Glutamatergic neuron (in vitro differentiated cells): ENCODE results near the gene INSIG1. TPM values are rescaled to one million over a fixed set of nuclear protein-coding genes. Genes with fewer than 3 reads are reported as not detected.

Source experiments
- DNase-seq: peaks from one replicate; pipeline ENCODE4 v3.0.0; 2022
- H3K27ac Mint-ChIP-seq: one replicate; pipeline ENCODE4 v1.8.0; 2020; ENCODE audit warnings: mild to moderate bottlenecking, mixed read lengths, inconsistent platforms; ENCODE audit not compliant: unreplicated experiment
- H3K27me3 Mint-ChIP-seq: one replicate; pipeline ENCODE4 v1.8.0; 2020; ENCODE audit warnings: mild to moderate bottlenecking, moderate library complexity, mixed read lengths, inconsistent platforms; ENCODE audit not compliant: unreplicated experiment
- H3K36me3 Mint-ChIP-seq: one replicate; pipeline ENCODE4 v1.8.0; 2020; ENCODE audit warnings: mild to moderate bottlenecking, mixed read lengths, inconsistent platforms; ENCODE audit not compliant: unreplicated experiment
- H3K4me1 Mint-ChIP-seq: one replicate; pipeline ENCODE4 v1.8.0; 2020; ENCODE audit warnings: mild to moderate bottlenecking, low read depth, mixed read lengths, inconsistent platforms; ENCODE audit not compliant: unreplicated experiment
- H3K4me3 Mint-ChIP-seq: one replicate; pipeline ENCODE4 v1.8.0; 2020; ENCODE audit warnings: mild to moderate bottlenecking, mixed read lengths, inconsistent platforms; ENCODE audit not compliant: unreplicated experiment
- H3K9me3 Mint-ChIP-seq: one replicate; pipeline ENCODE4 v1.8.0; 2020; ENCODE audit warnings: mild to moderate bottlenecking, moderate library complexity, mixed read lengths, inconsistent platforms; ENCODE audit not compliant: unreplicated experiment
- CTCF ChIP-seq: fragments of 200-600 bp; sonication (generic); IDR thresholded peaks from one replicate; pipeline ENCODE4 v1.5.0; 2021; ENCODE audit not compliant: partially characterized antibody, unreplicated experiment
- total RNA-seq: library from RNA; stranded (reverse); fragmentation: NEBNext Ultra II Directional; extraction: Animal tissue kit (Norgen Biotek cat#: 25700); gene quantifications from one replicate; pipeline ENCODE4 v1.2.1, GENCODE V29; 2021; ENCODE audit not compliant: unreplicated experiment

INSIG1 gene
- total RNA-seq, 1 donor from 2014 or later: 95.2 TPM

- no peak overlapping the region for H3K27ac Mint-ChIP-seq
- no peak overlapping the region for H3K4me3 Mint-ChIP-seq
- H3K9me3 Mint-ChIP-seq: peaks cover 7% of the 10 kb centered on the region
- no peaks in the 10 kb centered on the region for H3K4me1 Mint-ChIP-seq
- TF ChIP-seq CTCF: no peak
- H3K36me3 Mint-ChIP-seq: peaks cover 9% of the 10 kb centered on the region
- peaks cover 3% of the 10 kb centered on the region for H3K27me3 Mint-ChIP-seq
- DNase-seq: no peak
Measured at GRCh38 chr7:155265144-155265543, 32.5 kb upstream of the INSIG1 start.

- H3K27ac Mint-ChIP-seq: no peak overlapping the region
- peaks cover 9% of the 10 kb centered on the region for H3K36me3 Mint-ChIP-seq
- no peaks in the 10 kb centered on the region for H3K4me1 Mint-ChIP-seq
- H3K9me3 Mint-ChIP-seq: peaks cover 5% of the 10 kb centered on the region
- peaks cover 3% of the 10 kb centered on the region for H3K27me3 Mint-ChIP-seq
- no peak for DNase-seq
- TF ChIP-seq CTCF: no peak
- no peak overlapping the region for H3K4me3 Mint-ChIP-seq
Measured at GRCh38 chr7:155265961-155266360, 31.7 kb upstream of the INSIG1 start.

GRCh38 chr7:155266440-155266839 is 31.2 kb upstream of the INSIG1 start:
- Mint-ChIP-seq H3K36me3 (peaks cover 9% of the 10 kb centered on the region), H3K27ac (no peak overlapping the region), H3K4me3 (no peak overlapping the region), H3K9me3 (peaks cover 5% of the 10 kb centered on the region), H3K4me1 (no peaks in the 10 kb centered on the region), H3K27me3 (peaks cover 1% of the 10 kb centered on the region)
- no peak for DNase-seq
- no peak for TF ChIP-seq CTCF

- TF ChIP-seq CTCF: no peak
- peaks cover 1% of the 10 kb centered on the region for H3K27me3 Mint-ChIP-seq
- no peaks in the 10 kb centered on the region for H3K4me1 Mint-ChIP-seq
- DNase-seq: no peak
- no peak overlapping the region for H3K4me3 Mint-ChIP-seq
- H3K36me3 Mint-ChIP-seq: peaks cover 9% of the 10 kb centered on the region
- H3K27ac Mint-ChIP-seq: no peak overlapping the region
- H3K9me3 Mint-ChIP-seq: peaks cover 5% of the 10 kb centered on the region
Measured at GRCh38 chr7:155267023-155267422, 30.7 kb upstream of the INSIG1 start.

- peaks cover 6% of the 10 kb centered on the region for H3K9me3 Mint-ChIP-seq
- no peaks in the 10 kb centered on the region for H3K4me1 Mint-ChIP-seq
- peaks cover 1% of the 10 kb centered on the region for H3K27me3 Mint-ChIP-seq
- no peak for DNase-seq
- no peak overlapping the region for H3K27ac Mint-ChIP-seq
- H3K4me3 Mint-ChIP-seq: no peak overlapping the region
- TF ChIP-seq CTCF: no peak
- H3K36me3 Mint-ChIP-seq: peaks cover 9% of the 10 kb centered on the region
Measured at GRCh38 chr7:155267436-155267835, 30.2 kb upstream of the INSIG1 start.
